Tibial nerve (tissue), 4 donors: Measurements from ENCODE around the gene ULK3. TPM values are rescaled to one million over a fixed set of nuclear protein-coding genes. Genes with fewer than 3 reads are reported as not detected.
A peak's percentile ranks its signal among the peaks of the same experiment; 100 is the strongest.

ENCODE experiments used
- DNase-seq, 2 donors: peaks; one replicate each; pipeline ENCODE4 v3.0.0-alpha.2; 2019; ENCODE audit warnings: low spot score in 2 of 2
- H3K27ac ChIP-seq, 4 donors: fragments of 200-600 bp; sonication (generic) in 3 of 4; one replicate each; pipeline ENCODE4 v1.5.1; 2017 to 2019; ENCODE audit warnings: mild to moderate bottlenecking in 1 of 4
- H3K27me3 ChIP-seq, 2 donors: fragments of 200-600 bp; sonication (generic) in 1 of 2; one replicate each; pipeline versions ENCODE4 v1.5.1 to v1.6.0; 2017 to 2019
- H3K36me3 ChIP-seq, 3 donors: fragments of 200-600 bp; sonication (generic); one replicate each; pipeline ENCODE4 v1.5.1; 2018 to 2019
- H3K4me1 ChIP-seq, 4 donors: fragments of 200-600 bp; sonication (generic) in 3 of 4; one replicate each; pipeline ENCODE4 v1.5.1; 2017 to 2019
- H3K4me3 ChIP-seq, 4 donors: fragments of 200-600 bp; sonication (generic) in 3 of 4; one replicate each; pipeline ENCODE4 v1.5.1; 2017 to 2019; ENCODE audit warnings: mild to moderate bottlenecking in 1 of 4, moderate library complexity in 1 of 4
- H3K9me3 ChIP-seq, 4 donors: fragments of 200-600 bp; sonication (generic) in 3 of 4; one replicate each; pipeline ENCODE4 v1.5.1; 2017 to 2019
- EP300 ChIP-seq, 2 donors: sonication (generic); formaldehyde crosslinking; IDR thresholded peaks; one replicate each; pipeline ENCODE4 v1.6.1; 2017; ENCODE audit warnings: antibody characterized with exemption in 2 of 2, mild to moderate bottlenecking in 1 of 2
- POLR2A ChIP-seq, 2 donors: fragments of 450-650 bp; IDR thresholded peaks; one replicate each; pipeline ENCODE4 v1.6.1; 2017; ENCODE audit warnings: antibody characterized with exemption in 2 of 2, mild to moderate bottlenecking in 2 of 2, moderate library complexity in 2 of 2
- WGBS, 2 donors: methylation state at CpG; one replicate each; pipeline ENCODE4 v1.1.5; 2018; 5-methylcytosine and 5-hydroxymethylcytosine counted together
- total RNA-seq, 4 donors: library from RNA; depleted of rRNA; stranded (reverse); fragments of >200 nt; gene quantifications; one replicate each; pipeline ENCODE4 v1.1.0, GENCODE V29; 2016
- TF ChIP-seq, protein P1 (sequence below), 5 experiments: fragments of 200-600 bp in 3 of 5; fragments of 450-650 bp in 2 of 5; sonication (generic) in 3 of 5; IDR thresholded peaks; one replicate each; pipeline ENCODE4 v1.5.1; 2016 to 2019; ENCODE audit warnings: antibody characterized with exemption in 5 of 5, mild to moderate bottlenecking in 3 of 5, moderate library complexity in 2 of 5

The ULK3 gene
- total RNA-seq, 4 donors from 2014 or later = 42.6 to 86.7 (median 48.9) TPM

DNA sequence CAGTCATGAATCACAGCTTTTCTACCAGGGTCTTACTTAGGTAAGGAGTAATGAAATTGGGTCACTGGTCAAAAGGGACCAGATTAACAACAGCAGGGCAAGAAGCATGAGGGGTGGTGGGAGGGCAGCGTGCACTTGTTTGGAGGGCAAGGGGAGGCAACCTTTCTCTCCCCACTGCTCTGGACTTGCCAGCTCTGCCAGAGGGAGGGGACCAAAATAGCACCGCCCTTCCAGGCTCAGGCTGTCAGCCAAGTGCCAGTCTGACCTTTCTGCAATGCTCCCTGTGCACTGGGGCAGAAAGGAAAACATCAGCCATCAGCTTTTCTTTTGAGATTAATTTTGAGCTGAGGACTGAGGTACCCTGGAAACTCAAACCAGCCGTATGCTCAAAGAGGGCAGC is 4.5 kb upstream of the ULK3 start:
- no peaks in the 10 kb centered on the region for H3K27me3 ChIP-seq
- H3K27ac ChIP-seq = peak overlapping the region in 1 of 4 donors; percentile 8
- no peak for DNase-seq
- TF ChIP-seq, protein P1, sequence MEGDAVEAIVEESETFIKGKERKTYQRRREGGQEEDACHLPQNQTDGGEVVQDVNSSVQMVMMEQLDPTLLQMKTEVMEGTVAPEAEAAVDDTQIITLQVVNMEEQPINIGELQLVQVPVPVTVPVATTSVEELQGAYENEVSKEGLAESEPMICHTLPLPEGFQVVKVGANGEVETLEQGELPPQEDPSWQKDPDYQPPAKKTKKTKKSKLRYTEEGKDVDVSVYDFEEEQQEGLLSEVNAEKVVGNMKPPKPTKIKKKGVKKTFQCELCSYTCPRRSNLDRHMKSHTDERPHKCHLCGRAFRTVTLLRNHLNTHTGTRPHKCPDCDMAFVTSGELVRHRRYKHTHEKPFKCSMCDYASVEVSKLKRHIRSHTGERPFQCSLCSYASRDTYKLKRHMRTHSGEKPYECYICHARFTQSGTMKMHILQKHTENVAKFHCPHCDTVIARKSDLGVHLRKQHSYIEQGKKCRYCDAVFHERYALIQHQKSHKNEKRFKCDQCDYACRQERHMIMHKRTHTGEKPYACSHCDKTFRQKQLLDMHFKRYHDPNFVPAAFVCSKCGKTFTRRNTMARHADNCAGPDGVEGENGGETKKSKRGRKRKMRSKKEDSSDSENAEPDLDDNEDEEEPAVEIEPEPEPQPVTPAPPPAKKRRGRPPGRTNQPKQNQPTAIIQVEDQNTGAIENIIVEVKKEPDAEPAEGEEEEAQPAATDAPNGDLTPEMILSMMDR (IDR thresholded peaks at IDR 0.05) = no peak
- TF ChIP-seq POLR2A (IDR thresholded peaks at IDR 0.05) = no peak
- no peak for TF ChIP-seq EP300 (IDR thresholded peaks at IDR 0.05)
- H3K4me3 ChIP-seq = no peak overlapping the region
- WGBS, 2 donors = 50 to 55% methylated on average over 3 of the region's 3 CpGs
- no peaks in the 10 kb centered on the region for H3K9me3 ChIP-seq
- peaks cover 0 to 84% (median 32%) of the 10 kb centered on the region in 3 donors for H3K36me3 ChIP-seq
- H3K4me1 ChIP-seq = peaks cover 0 to 23% (median 4%) of the 10 kb centered on the region in 4 donors

DNA sequence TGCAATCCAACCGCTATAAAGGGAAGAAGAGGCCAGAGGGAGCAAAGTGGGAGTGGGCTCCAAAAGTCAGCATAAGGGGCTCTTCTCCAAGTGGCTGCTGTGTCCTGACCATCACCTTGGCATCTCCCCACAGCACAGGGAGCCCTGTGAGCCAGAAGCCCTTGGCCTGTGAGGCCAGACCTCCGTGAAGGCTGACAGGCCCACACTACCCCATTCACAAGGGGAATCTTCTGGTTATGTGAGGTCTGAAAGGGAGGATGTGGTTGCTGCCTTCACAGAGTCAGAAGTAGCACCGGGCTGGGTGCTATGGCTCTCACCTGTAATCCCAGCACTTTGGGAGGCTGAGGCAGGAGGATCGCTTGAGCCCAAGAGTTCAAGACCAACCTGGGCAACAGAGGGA is 2.6 kb upstream of the ULK3 start:
- no peaks in the 10 kb centered on the region for H3K9me3 ChIP-seq
- WGBS, 2 donors = 90 to 91% methylated on average over 4 of the region's 4 CpGs
- H3K27ac ChIP-seq = peak overlapping the region in 1 of 4 donors; percentile 52
- no peak for DNase-seq
- peaks cover 0 to 36% (median 11%) of the 10 kb centered on the region in 4 donors for H3K4me1 ChIP-seq
- peaks cover 0 to 66% (median 22%) of the 10 kb centered on the region in 3 donors for H3K36me3 ChIP-seq
- TF ChIP-seq POLR2A (IDR thresholded peaks at IDR 0.05) = no peak
- no peak for TF ChIP-seq EP300 (IDR thresholded peaks at IDR 0.05)
- TF ChIP-seq, protein P1 (IDR thresholded peaks at IDR 0.05) = no peak
- H3K27me3 ChIP-seq = no peaks in the 10 kb centered on the region
- no peak overlapping the region for H3K4me3 ChIP-seq

DNA sequence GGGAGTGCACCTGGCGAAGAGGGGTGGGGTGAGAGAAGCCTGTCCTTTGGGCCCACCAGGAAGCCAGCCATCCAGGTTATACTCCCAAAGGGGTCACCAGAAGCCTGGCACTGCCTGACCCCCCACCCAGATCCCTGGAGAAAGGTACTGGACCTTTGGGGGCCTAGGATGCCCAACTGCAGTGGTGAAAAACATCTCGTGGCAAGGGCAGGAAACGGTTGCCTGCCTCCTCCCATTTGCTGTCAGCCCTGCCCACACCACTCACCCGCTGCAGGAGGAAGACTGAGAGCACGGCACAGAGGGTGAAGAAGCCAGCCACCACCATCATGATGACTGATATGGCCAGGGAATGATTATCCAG is 2.2 kb upstream of the ULK3 start:
- Histone ChIP-seq H3K27ac (peak overlapping the region in 1 of 4 donors; percentile 52), H3K36me3 (peaks cover 0 to 66% (median 20%) of the 10 kb centered on the region in 3 donors)
- 76 to 82% methylated on average over 5 of the region's 5 CpGs for WGBS, 2 donors

DNA sequence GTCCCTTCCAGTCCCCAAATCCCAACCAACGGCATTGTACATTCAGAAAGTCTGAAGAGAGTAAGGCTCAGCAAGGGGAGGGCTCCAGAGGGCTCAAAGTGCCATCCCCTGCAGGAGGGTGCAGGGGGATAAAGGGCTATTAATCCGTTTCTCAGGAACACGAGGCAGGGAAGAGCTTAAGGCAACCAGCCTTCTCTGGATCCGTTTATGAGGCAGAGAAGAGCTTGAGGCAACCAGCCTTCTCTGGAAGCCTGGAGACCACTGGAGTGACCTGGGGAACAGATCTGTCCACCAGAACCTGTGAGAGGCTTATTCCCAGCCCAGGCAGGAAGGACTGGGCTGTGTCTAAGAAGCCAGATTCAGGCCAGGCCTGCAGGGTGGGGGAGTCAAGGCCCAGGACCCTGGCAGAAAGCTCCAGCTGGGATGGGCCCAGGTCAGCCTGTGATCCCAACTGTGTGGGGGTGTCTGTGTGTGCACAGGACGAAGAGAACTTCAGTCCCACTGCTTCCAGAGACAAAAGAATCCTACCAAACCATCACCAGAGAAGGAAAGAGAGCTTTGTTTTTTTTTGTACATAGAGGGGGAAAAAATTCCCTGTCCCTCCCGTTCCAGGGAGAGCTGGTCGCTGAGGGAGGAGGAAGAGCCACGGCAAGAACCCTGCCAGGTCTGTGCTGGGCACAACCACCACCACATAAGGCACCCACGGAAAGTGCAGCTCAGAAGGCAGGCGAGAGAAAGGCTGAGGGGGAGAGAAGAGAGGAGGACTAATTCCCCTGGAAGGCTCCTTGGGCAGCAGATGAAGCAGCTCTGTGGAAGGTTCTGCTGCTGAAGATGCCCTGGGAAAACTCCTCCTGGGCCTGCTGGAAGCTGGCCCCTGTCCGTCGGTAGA is 1.6 kb upstream of the ULK3 start:
- Histone ChIP-seq H3K27me3 (no peaks in the 10 kb centered on the region), H3K27ac (peak overlapping the region in 3 of 4 donors; percentile 52 to 94 (median 92)), H3K36me3 (peaks cover 0 to 66% (median 14%) of the 10 kb centered on the region in 3 donors), H3K4me3 (no peak overlapping the region), H3K9me3 (no peaks in the 10 kb centered on the region), H3K4me1 (peaks cover 0 to 36% (median 11%) of the 10 kb centered on the region in 4 donors)
- 72 to 77% methylated on average over 12 of the region's 12 CpGs for WGBS, 2 donors
- TF ChIP-seq EP300 (IDR thresholded peaks at IDR 0.05) = no peak
- TF ChIP-seq, protein P1 (IDR thresholded peaks at IDR 0.05) = no peak
- no peak for TF ChIP-seq POLR2A (IDR thresholded peaks at IDR 0.05)
- no peak for DNase-seq

More for the DNA sequence above, 2.2 kb upstream of the ULK3 start:
- DNase-seq = no peak
- no peak overlapping the region for H3K4me3 ChIP-seq
- peaks cover 0 to 36% (median 11%) of the 10 kb centered on the region in 4 donors for H3K4me1 ChIP-seq
- no peaks in the 10 kb centered on the region for H3K9me3 ChIP-seq
- TF ChIP-seq POLR2A (IDR thresholded peaks at IDR 0.05) (no peak), EP300 (IDR thresholded peaks at IDR 0.05) (no peak)
- TF ChIP-seq, protein P1 (IDR thresholded peaks at IDR 0.05) = no peak
- H3K27me3 ChIP-seq = no peaks in the 10 kb centered on the region

DNA sequence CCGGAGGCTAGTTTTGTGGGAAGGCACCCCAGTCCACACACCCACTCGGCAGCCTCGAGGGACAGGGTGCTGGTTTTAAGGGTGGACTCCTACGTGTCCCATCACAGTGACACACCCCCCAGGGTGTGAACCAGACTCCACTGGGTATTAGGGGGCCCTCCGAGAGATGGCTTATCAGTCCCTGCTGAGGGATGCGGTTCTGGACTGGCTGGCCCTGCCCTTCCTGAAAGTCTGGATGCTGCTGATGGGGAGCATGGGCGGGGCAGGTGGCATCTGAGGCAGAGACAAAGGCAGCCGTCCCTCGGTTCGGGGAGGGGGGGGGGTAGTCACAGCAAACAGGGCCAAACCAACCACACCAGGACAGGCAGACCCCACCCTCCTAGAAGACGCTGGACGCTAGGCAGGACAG is 939 bp upstream of the ULK3 start:
- Histone ChIP-seq H3K4me3 (peak overlapping the region in 1 of 4 donors; percentile 94), H3K9me3 (no peaks in the 10 kb centered on the region), H3K27me3 (no peaks in the 10 kb centered on the region), H3K27ac (peak overlapping the region in 3 of 4 donors; percentile 83 to 94 (median 92)), H3K4me1 (peaks cover 0 to 36% (median 11%) of the 10 kb centered on the region in 4 donors), H3K36me3 (peaks cover 0 to 66% (median 12%) of the 10 kb centered on the region in 3 donors)
- no peak for DNase-seq
- WGBS, 2 donors = 50 to 65% methylated on average over 7 to 12 of the region's 12 CpGs
- TF ChIP-seq, protein P1 (IDR thresholded peaks at IDR 0.05) = no peak
- TF ChIP-seq EP300 (IDR thresholded peaks at IDR 0.05) (no peak), POLR2A (IDR thresholded peaks at IDR 0.05) (no peak)
